ENCODE measurements around the gene PPP1R37. TPM values are rescaled to one million over a fixed set of nuclear protein-coding genes. Genes with fewer than 3 reads are reported as not detected.

PPP1R37 gene
- total and polyA plus RNA-seq, 2 experiments from 2014 or later: 11.8 to 51.8 TPM

GRCh38 chr19:45074744-45075300 lies 18.2 kb upstream of the PPP1R37 start:
- Histone ChIP-seq H3K4me3 (no peak overlapping the region), H3K4me1 (ENCODE audit: low read depth) (peaks cover 11% of the 10 kb centered on the region), H3K27me3 (no peaks in the 10 kb centered on the region), H3K36me3 (peaks cover 13% of the 10 kb centered on the region), H3K27ac (no peak overlapping the region), H3K9me3 (ENCODE audit: low read depth) (no peaks in the 10 kb centered on the region)
- DNase-seq (ENCODE audit: low read depth in 1 of 2, low spot score in 1 of 2): no peak
- TF ChIP-seq CTCF (IDR thresholded peaks at IDR 0.05; ENCODE audit: low read depth, low read length): no peak

GRCh38 chr19:45075301-45076028 lies 17.5 kb upstream of the PPP1R37 start:
- no peaks in the 10 kb centered on the region for H3K27me3 ChIP-seq
- peak; percentile 19 to 51 for DNase-seq (ENCODE audit: low read depth in 1 of 2, low spot score in 1 of 2)
- no peak for TF ChIP-seq CTCF (IDR thresholded peaks at IDR 0.05; ENCODE audit: low read depth, low read length)
- H3K4me1 ChIP-seq (ENCODE audit: low read depth): peaks cover 17% of the 10 kb centered on the region
- peaks cover 7% of the 10 kb centered on the region for H3K36me3 ChIP-seq
- peak overlapping the region; percentile 2 for H3K4me3 ChIP-seq
- no peaks in the 10 kb centered on the region for H3K9me3 ChIP-seq (ENCODE audit: low read depth)
- no peak overlapping the region for H3K27ac ChIP-seq

GRCh38 chr19:45076029-45076850 lies 16.7 kb upstream of the PPP1R37 start, which contains the start of gene ZNF296:
Gene ZNF296 (minus strand): TSS chr19:45076478. CDS start chr19:45076373, 105 bp downstream.
- TF ChIP-seq CTCF (IDR thresholded peaks at IDR 0.05; ENCODE audit: low read depth, low read length): no peak
- no peak within 1 kb of the TSS for H3K27ac ChIP-seq

GRCh38 chr19:45076851-45077730 lies 15.9 kb upstream of the PPP1R37 start:
- Histone ChIP-seq H3K27me3 (no peaks in the 10 kb centered on the region), H3K4me1 (ENCODE audit: low read depth) (peaks cover 19% of the 10 kb centered on the region), H3K27ac (no peak overlapping the region), H3K9me3 (ENCODE audit: low read depth) (no peaks in the 10 kb centered on the region), H3K36me3 (no peaks in the 10 kb centered on the region), H3K4me3 (peak overlapping the region; percentile 2)
- no peak for TF ChIP-seq CTCF (IDR thresholded peaks at IDR 0.05; ENCODE audit: low read depth, low read length)
- no peak for DNase-seq (ENCODE audit: low read depth in 1 of 2, low spot score in 1 of 2)

More at GRCh38 chr19:45076029-45076850, 16.7 kb upstream of the PPP1R37 start, which contains the start of gene ZNF296:
- DNase-seq (ENCODE audit: low read depth in 1 of 2, low spot score in 1 of 2): peak; percentile 43 to 83
- peaks cover 19% of the 10 kb centered on the region for H3K4me1 ChIP-seq (ENCODE audit: low read depth)
- H3K4me3 ChIP-seq: peak within 1 kb of the TSS; percentile 2
- no peaks in the 10 kb centered on the region for H3K36me3 ChIP-seq
- no peaks in the 10 kb centered on the region for H3K9me3 ChIP-seq (ENCODE audit: low read depth)
- no peaks in the 10 kb centered on the region for H3K27me3 ChIP-seq

Data from cardiac muscle cell (in vitro differentiated cells and primary cell).